Esophagus mucosa (tissue), 1 donor: ENCODE results near the gene CAMK2B. TPM values are rescaled to one million over a fixed set of nuclear protein-coding genes. Genes with fewer than 3 reads are reported as not detected.

ENCODE experiments used
- ATAC-seq: fragments of 200-7000 bp; cut with Tn5 transposase; one replicate; pipeline ENCODE4 v1.9.1; 2020
- total RNA-seq: library from RNA; stranded (reverse); gene quantifications from one replicate; pipeline ENCODE4 v1.2.4, GENCODE V29; 2023
- donor health status: DM: yes; HTN: yes; CAD: no.

The CAMK2B gene
- total RNA-seq, 1 donor from 2014 or later = 1.1 TPM

- ATAC-seq = no peak
Measured at GRCh38 chr7:44286618-44287487, 38.5 kb downstream of the CAMK2B start.

- no peak for ATAC-seq
Measured at GRCh38 chr7:44286182-44286617, 39.2 kb downstream of the CAMK2B start.

GRCh38 chr7:44285561-44285960, 39.8 kb downstream of the CAMK2B start:
- no peak for ATAC-seq

- no peak for ATAC-seq
Measured at GRCh38 chr7:44284881-44285541, 40.4 kb downstream of the CAMK2B start.

GRCh38 chr7:44284216-44284615, 41.2 kb downstream of the CAMK2B start:
- no peak for ATAC-seq

GRCh38 chr7:44283381-44284211, 41.8 kb downstream of the CAMK2B start:
- no peak for ATAC-seq

- ATAC-seq = no peak
Measured at GRCh38 chr7:44282601-44283171, 42.7 kb downstream of the CAMK2B start.

- no peak for ATAC-seq
Measured at GRCh38 chr7:44281811-44282600, 43.4 kb downstream of the CAMK2B start.

- no peak for ATAC-seq
Measured at GRCh38 chr7:44280993-44281721, 44.2 kb downstream of the CAMK2B start.

GRCh38 chr7:44280636-44280992, 44.8 kb downstream of the CAMK2B start:
- ATAC-seq = no peak

- ATAC-seq = no peak
Measured at GRCh38 chr7:44279731-44280505, 45.5 kb downstream of the CAMK2B start.

GRCh38 chr7:44279286-44279685, 46.1 kb downstream of the CAMK2B start:
- no peak for ATAC-seq

- ATAC-seq = no peak
Measured at GRCh38 chr7:44278451-44279161, 46.8 kb downstream of the CAMK2B start.

- ATAC-seq = no peak
Measured at GRCh38 chr7:44277851-44278250, 47.5 kb downstream of the CAMK2B start.

- ATAC-seq = no peak
Measured at GRCh38 chr7:44277391-44277790, 48.0 kb downstream of the CAMK2B start.

GRCh38 chr7:44276571-44277221, 48.7 kb downstream of the CAMK2B start:
- ATAC-seq = no peak

- ATAC-seq = no peak
Measured at GRCh38 chr7:44275957-44276570, 49.3 kb downstream of the CAMK2B start.

GRCh38 chr7:44275146-44275545, 50.2 kb downstream of the CAMK2B start:
- ATAC-seq = no peak

- ATAC-seq = no peak
Measured at GRCh38 chr7:44274623-44274975, 50.8 kb downstream of the CAMK2B start.
